GM20000 (cell line): Measurements from ENCODE around the gene PLAC8L1.

ENCODE experiments used
- DNase-seq: peaks from one replicate; pipeline ENCODE4 v3.0.0; 2012; ENCODE audit warnings: low spot score
- CTCF ChIP-seq: IDR thresholded peaks from 2 replicates; pipeline ENCODE4 v1.5.1; 2012; ENCODE audit warnings: mild to moderate bottlenecking, control low read depth; ENCODE audit errors: extremely low read depth, missing control alignments

PLAC8L1 gene

GRCh38 chr5:146070746-146071145 is 34.6 kb downstream of the PLAC8L1 start:
- no peak for DNase-seq
- TF ChIP-seq CTCF: no peak

GRCh38 chr5:146069780-146070099 is 35.6 kb downstream of the PLAC8L1 start:
- no peak for TF ChIP-seq CTCF
- DNase-seq: no peak

- TF ChIP-seq CTCF: no peak
- DNase-seq: peak; percentile 27
These were observed 36.2 kb downstream of the PLAC8L1 start for GRCh38 chr5:146068977-146069779.

GRCh38 chr5:146068206-146068605 is 37.2 kb downstream of the PLAC8L1 start:
- no peak for DNase-seq
- no peak for TF ChIP-seq CTCF

GRCh38 chr5:146066968-146067367 is 38.4 kb downstream of the PLAC8L1 start:
- TF ChIP-seq CTCF: no peak

GRCh38 chr5:146060221-146060585 is 45.2 kb downstream of the PLAC8L1 start:
- TF ChIP-seq CTCF: no peak
- DNase-seq: no peak

More at GRCh38 chr5:146066968-146067367, 38.4 kb downstream of the PLAC8L1 start:
- no peak for DNase-seq

GRCh38 chr5:146059460-146060220 is 45.7 kb downstream of the PLAC8L1 start:
- TF ChIP-seq CTCF: no peak
- no peak for DNase-seq
